Measurements from ENCODE around the gene MZT1.

Gene MZT1

GRCh38 chr13:72686766-72687165, 40.7 kb downstream of the MZT1 start:
- DNase-seq (ENCODE audit: extremely low read depth in 1 of 2, low read depth in 1 of 2): no peak

DNA sequence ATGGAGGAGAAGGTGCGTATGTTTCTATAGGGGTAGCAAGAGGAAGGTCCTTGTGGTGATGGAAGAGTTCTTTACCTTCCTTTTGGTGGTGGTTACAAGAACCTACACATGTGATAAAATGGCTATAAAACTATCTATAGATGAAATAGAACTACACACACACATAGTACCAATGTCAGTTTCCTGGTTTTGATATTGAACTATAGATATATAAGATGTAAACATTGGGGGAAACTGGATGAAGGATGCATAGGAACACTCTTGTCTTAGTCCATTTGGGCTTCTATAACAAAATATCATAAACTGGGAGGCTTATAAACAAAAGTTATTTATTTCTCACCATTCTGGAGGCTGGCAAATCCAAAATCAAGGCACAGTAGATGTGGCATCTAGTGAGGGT, 47.1 kb downstream of the MZT1 start:
- DNase-seq (ENCODE audit: extremely low read depth in 1 of 2, low read depth in 1 of 2): no peak

- DNase-seq (ENCODE audit: extremely low read depth in 1 of 2, low read depth in 1 of 2): no peak
These were observed 49.1 kb downstream of the MZT1 start for GRCh38 chr13:72678312-72678711.

- DNase-seq (ENCODE audit: extremely low read depth in 1 of 2, low read depth in 1 of 2): no peak
These were observed 50.0 kb downstream of the MZT1 start for GRCh38 chr13:72677431-72677830.

- no peak for DNase-seq (ENCODE audit: extremely low read depth in 1 of 2, low read depth in 1 of 2)
These were observed 61.0 kb downstream of the MZT1 start for GRCh38 chr13:72666391-72666790.

DNA sequence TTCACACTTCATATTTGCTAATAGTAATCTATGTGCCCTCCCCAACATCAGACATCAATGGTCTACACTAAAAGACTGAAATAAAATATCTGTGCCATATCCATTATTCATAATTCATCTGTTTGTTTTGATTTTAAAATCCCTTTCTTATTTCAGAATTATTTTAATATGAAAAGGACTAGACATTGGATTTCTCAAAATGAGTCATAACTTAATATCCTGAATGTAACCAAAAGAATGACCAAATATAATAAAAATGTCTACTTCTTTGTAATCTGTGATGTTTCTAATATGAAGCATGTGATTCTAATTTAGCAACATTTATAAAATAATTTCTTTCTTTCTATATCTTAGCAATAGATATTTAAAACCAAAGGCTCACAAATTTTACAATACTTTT, 64.9 kb downstream of the MZT1 start:
- no peak for DNase-seq (ENCODE audit: extremely low read depth in 1 of 2, low read depth in 1 of 2)

Measured in stimulated activated CD8-positive, alpha-beta memory T cell treated with anti-CD3 and anti-CD28 coated beads, Interleukin-7, amount 100 ng/mL, for 48 hours (primary cell).